ENCODE data around the gene CPVL. TPM values are rescaled to one million over a fixed set of nuclear protein-coding genes. Genes with fewer than 3 reads are reported as not detected.

CPVL gene
- total RNA-seq, 1 donor from 2014 or later, result 15.2 TPM

DNA sequence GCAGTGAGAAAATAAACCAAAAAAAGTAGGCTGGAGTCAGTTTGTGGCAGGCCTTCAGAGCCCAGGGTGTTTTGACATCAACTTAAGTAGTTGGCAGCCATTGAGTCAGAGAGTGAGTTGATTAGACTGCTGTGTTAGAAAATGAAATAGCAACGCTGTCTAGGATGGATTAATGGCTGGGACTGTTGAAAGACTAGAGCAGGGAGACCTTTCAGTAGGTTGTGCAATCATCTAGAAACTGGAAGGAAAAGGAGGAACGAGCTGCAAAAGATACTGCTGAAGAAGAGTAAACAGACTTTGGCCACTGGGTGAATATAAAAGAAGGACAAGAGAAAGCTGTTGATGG is 159.6 kb downstream of the CPVL start:
- intact Hi-C loops (cut with DNase I), result no loop called here
- peak overlapping the region in 1 of 2 donors; percentile 39 for H3K27ac ChIP-seq
- H3K9me3 ChIP-seq, result no peaks in the 10 kb centered on the region
- H3K27me3 ChIP-seq, result no peaks in the 10 kb centered on the region
- H3K4me1 ChIP-seq, result peaks cover 0 to 5% of the 10 kb centered on the region in 2 donors
- H3K36me3 ChIP-seq, result no peaks in the 10 kb centered on the region
- TF ChIP-seq, protein P1, sequence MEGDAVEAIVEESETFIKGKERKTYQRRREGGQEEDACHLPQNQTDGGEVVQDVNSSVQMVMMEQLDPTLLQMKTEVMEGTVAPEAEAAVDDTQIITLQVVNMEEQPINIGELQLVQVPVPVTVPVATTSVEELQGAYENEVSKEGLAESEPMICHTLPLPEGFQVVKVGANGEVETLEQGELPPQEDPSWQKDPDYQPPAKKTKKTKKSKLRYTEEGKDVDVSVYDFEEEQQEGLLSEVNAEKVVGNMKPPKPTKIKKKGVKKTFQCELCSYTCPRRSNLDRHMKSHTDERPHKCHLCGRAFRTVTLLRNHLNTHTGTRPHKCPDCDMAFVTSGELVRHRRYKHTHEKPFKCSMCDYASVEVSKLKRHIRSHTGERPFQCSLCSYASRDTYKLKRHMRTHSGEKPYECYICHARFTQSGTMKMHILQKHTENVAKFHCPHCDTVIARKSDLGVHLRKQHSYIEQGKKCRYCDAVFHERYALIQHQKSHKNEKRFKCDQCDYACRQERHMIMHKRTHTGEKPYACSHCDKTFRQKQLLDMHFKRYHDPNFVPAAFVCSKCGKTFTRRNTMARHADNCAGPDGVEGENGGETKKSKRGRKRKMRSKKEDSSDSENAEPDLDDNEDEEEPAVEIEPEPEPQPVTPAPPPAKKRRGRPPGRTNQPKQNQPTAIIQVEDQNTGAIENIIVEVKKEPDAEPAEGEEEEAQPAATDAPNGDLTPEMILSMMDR (IDR thresholded peaks at IDR 0.05), result no peak
- no peak overlapping the region for H3K4me3 ChIP-seq
- DNase-seq (ENCODE audit: low spot score in 2 of 2), result no peak

DNA sequence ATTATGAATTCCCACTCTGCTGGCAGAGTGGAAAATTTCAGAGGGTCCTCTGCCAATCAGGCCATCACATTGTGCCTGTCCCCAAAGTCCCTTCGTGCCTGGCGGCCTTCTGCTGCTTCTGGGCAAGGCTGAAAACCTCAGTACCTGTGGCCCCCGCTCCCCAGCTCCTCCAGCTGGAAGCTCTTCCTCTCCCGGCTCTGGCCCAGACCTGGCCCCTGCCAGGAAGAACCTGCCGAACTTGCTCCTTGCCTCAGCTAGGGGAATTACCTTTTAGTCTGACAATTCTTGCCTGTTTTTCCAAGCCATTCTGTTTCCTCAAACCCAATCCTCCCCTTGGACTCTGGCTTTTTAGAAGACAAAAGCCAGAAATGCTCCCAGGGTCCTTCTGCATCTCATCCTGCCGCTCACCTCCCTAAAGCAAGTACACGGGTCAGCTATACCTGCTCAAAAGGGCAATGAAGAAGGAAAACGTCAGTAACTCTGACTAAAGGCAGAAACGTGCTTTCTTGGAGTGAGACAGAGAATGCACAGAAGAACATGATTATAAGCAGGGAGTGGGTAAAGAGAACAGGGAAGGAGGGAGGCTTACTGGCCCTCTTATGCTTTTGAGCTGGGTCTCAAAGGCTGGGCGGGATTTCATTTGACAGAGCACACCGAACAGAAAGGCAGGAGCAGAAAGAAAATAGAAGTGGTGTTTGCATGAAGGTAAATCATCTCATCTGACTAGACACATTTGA is 160.1 kb downstream of the CPVL start:
- Histone ChIP-seq H3K4me1 (peaks cover 0 to 5% of the 10 kb centered on the region in 2 donors), H3K36me3 (no peaks in the 10 kb centered on the region), H3K9me3 (no peaks in the 10 kb centered on the region), H3K27ac (peak overlapping the region; percentile 21 to 39), H3K4me3 (no peak overlapping the region), H3K27me3 (no peaks in the 10 kb centered on the region)
- DNase-seq (ENCODE audit: low spot score in 2 of 2), result no peak
- intact Hi-C loops (cut with DNase I), result no loop called here
- TF ChIP-seq, protein P1 (IDR thresholded peaks at IDR 0.05), result no peak

DNA sequence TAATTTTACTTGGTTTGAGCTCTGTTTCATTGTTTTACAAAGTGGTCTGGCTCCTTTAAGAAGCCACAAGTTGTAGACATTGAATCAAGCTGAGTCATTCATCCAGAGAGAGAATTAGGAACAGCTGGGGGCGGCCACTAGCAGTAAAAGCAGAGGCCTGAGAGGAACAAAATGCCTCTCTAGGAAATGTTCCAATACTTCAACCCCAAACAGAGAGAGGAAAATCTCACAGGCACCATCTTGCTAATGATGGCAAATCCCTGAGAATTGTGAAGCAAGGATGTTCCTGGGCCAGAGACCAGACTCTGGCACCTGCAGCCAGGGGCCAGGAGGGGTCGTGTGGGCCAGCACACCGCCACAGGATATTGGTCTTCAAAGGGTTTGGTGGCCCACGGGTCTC is 161.7 kb downstream of the CPVL start:
- Histone ChIP-seq H3K9me3 (no peaks in the 10 kb centered on the region), H3K4me1 (peaks cover 0 to 5% of the 10 kb centered on the region in 2 donors), H3K27ac (peak overlapping the region; percentile 20 to 45), H3K36me3 (no peaks in the 10 kb centered on the region), H3K27me3 (no peaks in the 10 kb centered on the region), H3K4me3 (no peak overlapping the region)
- TF ChIP-seq, protein P1 (IDR thresholded peaks at IDR 0.05), result no peak
- DNase-seq (ENCODE audit: low spot score in 2 of 2), result peak in 1 of 2 donors; percentile 71
- intact Hi-C loops (cut with DNase I), result no loop called here

DNA sequence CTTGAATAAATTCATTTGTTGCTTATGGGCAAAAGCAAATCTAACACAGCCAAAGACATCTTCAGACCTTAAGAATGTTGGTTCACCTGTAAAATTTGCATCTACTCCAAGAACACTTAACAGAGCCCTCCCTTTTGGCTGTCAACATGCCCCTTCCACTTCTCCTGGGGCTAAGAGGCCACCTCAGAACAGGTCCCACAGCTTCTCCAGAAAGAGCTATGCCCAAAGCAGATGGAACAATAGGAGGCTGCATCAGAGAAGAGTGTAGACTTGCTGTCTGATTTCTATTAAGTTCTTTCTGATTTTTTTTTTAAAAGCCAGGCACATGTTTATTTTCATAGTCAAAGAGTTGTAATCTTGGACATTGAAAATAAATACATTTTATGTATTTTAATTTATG is 162.1 kb downstream of the CPVL start:
- no peak overlapping the region for H3K27ac ChIP-seq
- TF ChIP-seq, protein P1 (IDR thresholded peaks at IDR 0.05), result no peak
- no peaks in the 10 kb centered on the region for H3K27me3 ChIP-seq
- no peaks in the 10 kb centered on the region for H3K36me3 ChIP-seq
- intact Hi-C loops (cut with DNase I), result no loop called here
- peaks cover 0 to 5% of the 10 kb centered on the region in 2 donors for H3K4me1 ChIP-seq
- no peak overlapping the region for H3K4me3 ChIP-seq
- H3K9me3 ChIP-seq, result no peaks in the 10 kb centered on the region
- DNase-seq (ENCODE audit: low spot score in 2 of 2), result no peak

DNA sequence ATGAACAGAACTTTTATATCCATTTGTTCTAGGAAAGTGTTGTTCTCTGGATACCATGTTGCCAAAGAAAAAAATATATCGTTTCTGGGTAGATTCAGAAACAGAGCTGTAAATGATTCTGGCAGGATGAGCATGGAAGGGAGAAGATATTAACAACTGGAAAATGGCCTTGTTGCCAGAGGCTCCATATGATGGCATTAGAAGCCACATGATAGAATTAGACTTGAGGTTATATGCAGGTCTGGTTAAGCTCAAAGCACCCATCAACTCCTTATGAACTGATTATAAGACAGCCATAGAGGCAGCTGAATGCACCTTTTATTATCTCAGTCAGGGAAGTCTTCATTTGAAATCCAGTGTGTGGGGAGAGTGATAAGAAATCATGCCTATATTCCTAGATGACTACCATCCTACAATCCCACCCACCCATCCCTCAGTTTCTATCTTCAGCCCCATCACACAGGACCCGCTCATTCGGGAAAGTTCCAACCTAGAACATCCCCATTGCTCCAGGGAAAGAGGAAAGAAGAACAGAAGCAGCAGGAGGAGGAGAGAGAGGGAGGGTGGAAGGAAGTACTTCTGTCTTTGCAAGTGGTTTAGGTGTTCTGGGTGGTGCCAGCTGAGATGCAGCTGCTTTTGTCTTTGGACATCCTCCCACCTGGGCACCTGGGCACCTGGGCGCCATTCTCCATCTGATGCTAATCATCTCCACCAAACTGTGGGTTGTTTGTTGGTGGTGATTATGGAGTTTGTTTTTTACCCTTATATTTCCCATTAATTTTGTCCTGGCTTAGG is 162.7 kb downstream of the CPVL start:
- Histone ChIP-seq H3K27me3 (no peaks in the 10 kb centered on the region), H3K36me3 (no peaks in the 10 kb centered on the region), H3K27ac (no peak overlapping the region), H3K9me3 (no peaks in the 10 kb centered on the region), H3K4me1 (peaks cover 0 to 5% of the 10 kb centered on the region in 2 donors), H3K4me3 (no peak overlapping the region)
- intact Hi-C loops (cut with DNase I), result no loop called here
- DNase-seq (ENCODE audit: low spot score in 2 of 2), result no peak
- TF ChIP-seq, protein P1 (IDR thresholded peaks at IDR 0.05), result no peak

Data from ascending aorta (tissue), 2 donors.